A673 (cell line): ENCODE results near the gene ANKRD9.

Experiments used
- CTCF ChIP-seq: fragments of 300-800, 200-600 bp; sonication (generic); conservative IDR thresholded peaks from 2 replicates; pipeline ENCODE4 v1.5.1; 2017; ENCODE audit warnings: low read depth, mild to moderate bottlenecking, antibody characterized with exemption, low read length, moderate library complexity, mixed read lengths
- EZH2 ChIP-seq: fragments of 200-600 bp; sonication (generic); IDR thresholded peaks from 2 replicates; pipeline ENCODE4 v1.6.1; 2017; ENCODE audit warnings: borderline replicate concordance, low read depth, mild to moderate bottlenecking, mixed read lengths, antibody characterized with exemption, low read length; ENCODE audit not compliant: poor library complexity, severe bottlenecking

GRCh38 chr14:102507081-102507856 is 2.3 kb downstream of the ANKRD9 start:
- TF ChIP-seq CTCF (no peak), EZH2 (no peak)
